Breast epithelium (tissue), 4 donors: ENCODE measurements around the gene OTOS. TPM values are rescaled to one million over a fixed set of nuclear protein-coding genes. Genes with fewer than 3 reads are reported as not detected.

Experiments
- DNase-seq, 2 donors: peaks; one replicate each; pipeline ENCODE4 v3.0.0-alpha.2; 2019; ENCODE audit warnings: low spot score in 2 of 2
- H3K27ac ChIP-seq, 2 donors: fragments of 200-600 bp; sonication (generic) in 1 of 2; one replicate each; pipeline ENCODE4 v1.5.1; 2016 to 2019; ENCODE audit warnings: mild to moderate bottlenecking in 1 of 2
- H3K27me3 ChIP-seq, 2 donors: fragments of 200-600 bp; sonication (generic) in 1 of 2; one replicate each; pipeline versions ENCODE4 v1.5.1 to v1.6.0; 2017 to 2019; ENCODE audit warnings: control low read depth in 1 of 2, mild to moderate bottlenecking in 1 of 2
- H3K36me3 ChIP-seq: fragments of 200-600 bp; one replicate; pipeline ENCODE4 v1.5.1; 2019
- H3K4me1 ChIP-seq, 2 donors: fragments of 200-600 bp; sonication (generic); one replicate each; pipeline ENCODE4 v1.5.1; 2016 to 2019; ENCODE audit warnings: control low read depth in 1 of 2
- H3K4me3 ChIP-seq, 3 donors: fragments of 200-600 bp; sonication (generic); 1 replicate in 2 of 3; 2 replicates in 1 of 3; pipeline ENCODE4 v1.5.1; 2016 to 2019; ENCODE audit warnings: mild to moderate bottlenecking in 3 of 3, moderate library complexity in 2 of 3
- H3K9me3 ChIP-seq, 2 donors: fragments of 200-600 bp; sonication (generic) in 1 of 2; one replicate each; pipeline ENCODE4 v1.5.1; 2016 to 2019; ENCODE audit warnings: control low read depth in 1 of 2
- CTCF ChIP-seq, 3 donors: fragments of 450-650 bp; IDR thresholded peaks; one replicate each; pipeline ENCODE4 v1.5.1; 2016 to 2017; ENCODE audit warnings: antibody characterized with exemption in 3 of 3, mild to moderate bottlenecking in 3 of 3, moderate library complexity in 3 of 3
- POLR2A ChIP-seq: fragments of 450-650 bp; IDR thresholded peaks from one replicate; pipeline ENCODE4 v1.6.1; 2016; ENCODE audit warnings: antibody characterized with exemption, mild to moderate bottlenecking, moderate library complexity
- POLR2AphosphoS5 ChIP-seq, 3 donors: sonication (generic); formaldehyde crosslinking; IDR thresholded peaks; one replicate each; pipeline ENCODE4 v1.6.1; 2017; ENCODE audit warnings: antibody characterized with exemption in 3 of 3
- intact Hi-C: fragments of 100-400 bp; cut with DNase I; formaldehyde crosslinking; loops from one replicate; pipeline ENCODE4 v1.15.1; 2023; ENCODE audit warnings: low total_unique reads
- total RNA-seq, 3 donors: library from RNA; depleted of rRNA; stranded (reverse); fragments of >200 nt; gene quantifications; one replicate each; pipeline ENCODE4 v1.1.0, GENCODE V29; 2016

Gene OTOS
- total RNA-seq, 3 donors from 2014 or later = not detected

DNA sequence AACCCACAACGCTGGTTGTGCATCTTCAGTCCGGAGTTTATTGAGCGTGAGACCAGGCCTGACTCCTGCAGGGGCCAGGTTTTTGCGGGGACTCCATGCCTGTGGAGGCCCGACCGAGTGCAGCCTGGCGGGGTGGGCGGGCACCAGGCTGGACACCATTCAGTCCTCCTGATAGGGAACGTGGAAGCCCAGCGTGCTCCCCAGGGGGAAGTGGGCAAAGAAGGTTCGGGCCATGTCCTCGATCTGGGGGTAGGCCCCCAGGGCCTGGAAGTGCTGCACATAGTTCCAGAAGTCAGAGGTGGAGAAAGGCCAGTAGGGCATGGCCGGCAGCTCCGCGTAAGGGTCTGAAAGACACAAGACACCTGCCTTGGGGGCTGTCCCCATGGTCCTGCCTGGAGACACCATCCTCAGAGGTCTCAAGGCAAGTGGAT, 1.4 kb downstream of the OTOS start:
- no peaks in the 10 kb centered on the region for H3K9me3 ChIP-seq
- H3K27me3 ChIP-seq = no peaks in the 10 kb centered on the region
- H3K27ac ChIP-seq = no peak overlapping the region
- H3K36me3 ChIP-seq = no peaks in the 10 kb centered on the region
- TF ChIP-seq CTCF (IDR thresholded peaks at IDR 0.05) (no peak), POLR2AphosphoS5 (IDR thresholded peaks at IDR 0.05) (no peak)
- peaks cover 4 to 14% of the 10 kb centered on the region in 2 donors for H3K4me1 ChIP-seq
- intact Hi-C loops = no loop called here
- peak in 1 of 2 donors; percentile 31 for DNase-seq
- H3K4me3 ChIP-seq = no peak overlapping the region

- Histone ChIP-seq H3K9me3 (no peaks in the 10 kb centered on the region), H3K27me3 (no peaks in the 10 kb centered on the region), H3K4me3 (no peak overlapping the region), H3K36me3 (no peaks in the 10 kb centered on the region), H3K4me1 (peaks cover 4 to 14% of the 10 kb centered on the region in 2 donors), H3K27ac (no peak overlapping the region)
- TF ChIP-seq CTCF (IDR thresholded peaks at IDR 0.05) = no peak
- TF ChIP-seq POLR2A = no peak
- TF ChIP-seq POLR2AphosphoS5 (IDR thresholded peaks at IDR 0.05) = no peak
- intact Hi-C loops = no loop called here
- peak in 1 of 2 donors; percentile 41 for DNase-seq
Measured at GRCh38 chr2:240138254-240138984, 2.0 kb downstream of the OTOS start.

DNA sequence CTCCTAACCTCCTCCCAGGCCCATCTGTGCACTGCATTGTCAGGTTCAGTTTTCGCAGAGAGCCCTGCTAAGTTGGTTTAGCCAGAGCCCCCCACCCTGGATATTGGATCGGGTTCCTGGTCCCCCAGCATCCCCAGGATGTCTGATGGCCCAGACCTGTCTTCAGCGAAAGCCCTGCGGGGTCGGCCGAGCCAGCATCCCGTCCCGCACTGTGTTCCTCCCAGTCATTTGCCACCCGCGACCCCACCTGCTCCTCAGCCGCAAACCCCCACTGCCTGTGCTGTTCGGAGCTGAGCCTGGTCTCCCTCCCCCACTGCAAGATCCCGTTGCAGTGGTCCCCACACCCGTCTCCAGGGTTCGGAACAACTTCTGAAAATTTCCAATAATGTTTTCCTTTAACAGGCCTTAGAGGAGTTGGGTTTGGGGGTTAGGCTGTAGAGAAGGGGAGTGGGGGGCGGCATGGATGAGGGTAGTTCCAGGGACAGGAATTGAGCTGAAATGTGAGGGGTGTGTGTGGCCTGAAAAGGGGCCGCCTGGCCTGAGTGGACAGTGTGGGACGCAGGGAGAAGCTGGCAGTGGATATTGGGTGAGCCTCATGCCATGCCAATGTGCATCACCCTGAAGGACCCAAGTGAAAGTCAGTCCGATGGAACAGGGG, 2.7 kb downstream of the OTOS start:
- intact Hi-C loops = no loop called here

DNA sequence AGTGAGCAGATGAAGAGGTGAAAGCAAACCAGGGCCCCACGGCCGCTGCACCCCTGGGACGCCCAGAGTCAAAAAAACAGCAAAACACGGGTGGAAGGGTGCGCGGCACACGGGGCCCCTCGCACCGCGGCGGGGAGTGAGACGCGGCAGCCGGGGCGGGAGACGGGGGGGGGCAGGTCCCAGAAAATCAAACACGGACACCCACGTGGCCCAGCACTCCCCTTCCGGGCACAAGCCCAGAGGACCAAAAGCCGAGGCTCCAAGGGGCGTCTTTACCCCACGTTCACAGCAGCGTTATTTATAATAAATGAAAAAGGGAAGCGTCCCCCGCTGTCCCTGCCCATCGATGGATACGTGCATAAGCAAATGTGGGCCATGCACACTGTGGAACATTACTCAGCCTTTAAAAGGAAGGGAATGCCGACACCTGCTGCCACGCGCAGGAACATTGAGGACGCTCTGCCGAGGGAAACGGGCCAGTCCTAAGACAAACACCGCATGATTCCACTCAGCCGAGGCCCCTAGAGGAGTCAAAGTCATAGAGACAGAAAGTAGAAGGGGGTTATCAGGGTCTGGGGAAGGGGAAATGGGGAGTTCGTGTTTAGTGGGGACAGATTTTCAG, 3.7 kb downstream of the OTOS start:
- Histone ChIP-seq H3K4me1 (peaks cover 4 to 14% of the 10 kb centered on the region in 2 donors), H3K4me3 (peak overlapping the region; percentile 90 to 100 (median 97)), H3K27ac (peak overlapping the region in 1 of 2 donors; percentile 75), H3K27me3 (no peaks in the 10 kb centered on the region), H3K36me3 (no peaks in the 10 kb centered on the region), H3K9me3 (no peaks in the 10 kb centered on the region)
- peak in 1 of 2 donors; percentile 50 for DNase-seq
- intact Hi-C loops = no loop called here
- TF ChIP-seq CTCF (IDR thresholded peaks at IDR 0.05) (no peak), POLR2AphosphoS5 (IDR thresholded peaks at IDR 0.05) (no peak), POLR2A (no peak)

More for the DNA sequence above, 2.7 kb downstream of the OTOS start:
- no peaks in the 10 kb centered on the region for H3K36me3 ChIP-seq
- TF ChIP-seq CTCF (IDR thresholded peaks at IDR 0.05) (no peak), POLR2A (no peak), POLR2AphosphoS5 (IDR thresholded peaks at IDR 0.05) (no peak)
- H3K9me3 ChIP-seq = no peaks in the 10 kb centered on the region
- H3K4me3 ChIP-seq = no peak overlapping the region
- peaks cover 4 to 14% of the 10 kb centered on the region in 2 donors for H3K4me1 ChIP-seq
- DNase-seq = peak in 1 of 2 donors; percentile 47
- H3K27ac ChIP-seq = no peak overlapping the region
- no peaks in the 10 kb centered on the region for H3K27me3 ChIP-seq
